K562 (cell line): ENCODE results near the gene AGAP1. TPM values are rescaled to one million over a fixed set of nuclear protein-coding genes. Genes with fewer than 3 reads are reported as not detected.

Experiments
- ATAC-seq: fragments of 200-7000 bp; cut with Tn5 transposase; 3 replicates; pipeline ENCODE4 v1.9.1; 2020; ENCODE audit warnings: moderate library complexity
- BruUV-seq: library from RNA; stranded (reverse); fragments of 400-500 nt; replicated peaks from 2 replicates; lab custom pipeline; 2021; lab: Mats Ljungman, UMichigan
- CTCF ChIA-PET: fragments of 300-600 bp; formaldehyde crosslinking; extraction: SDS; loops from one replicate; lab custom pipeline; 2021; ENCODE audit warnings: low intra/inter-chr PET ratio; lab: Yijun Ruan, JAX
- POLR2A ChIA-PET: fragments of 300-600, 350-650 bp; sonication (Branson Sonifier 250); formaldehyde crosslinking; extraction: SDS; loops from one replicate; lab custom pipeline; 2021; ENCODE audit warnings: antibody characterized with exemption, inconsistent platforms; lab: Yijun Ruan, JAX
- DNase-seq, 4 experiments: peaks; one replicate each; pipeline versions ENCODE4 v3.0.0 to v3.0.0-alpha.2; 2011 to 2018; ENCODE audit warnings: low spot score in 3 of 4, mixed read lengths in 3 of 4; ENCODE audit errors: extremely low read depth in 1 of 4
- FAIRE-seq: peaks from 2 replicates; lab custom pipeline; 2011; peaks lifted over from hg19 to GRCh38; lab: Jason Lieb, UNC
- H2AFZ ChIP-seq: 2 replicates; pipeline ENCODE4 v1.6.0; 2011; ENCODE audit warnings: low read depth, low read length, control low read depth, inconsistent platforms
- H3K27ac ChIP-seq: fragments of 200-600 bp; 3 replicates; pipeline ENCODE4 v1.8.0; 2011; ENCODE audit warnings: low read depth, mild to moderate bottlenecking, control low read depth, inconsistent platforms, low read length, moderate library complexity, mixed read lengths; ENCODE audit errors: extremely low read depth
- H3K27me3 ChIP-seq, 2 experiments: fragments of 300-600 bp in 1 of 2; 2 replicates in 1 of 2; 3 replicates in 1 of 2; pipeline versions ENCODE4 v1.6.0 to v1.8.0; 2011; ENCODE audit warnings: inconsistent platforms in 2 of 2, low read length in 2 of 2, mild to moderate bottlenecking in 1 of 2, mixed read lengths in 1 of 2, moderate library complexity in 1 of 2; ENCODE audit not compliant: control insufficient read depth in 2 of 2, insufficient read depth in 2 of 2
- H3K36me3 ChIP-seq: fragments of 300-600 bp; 3 replicates; pipeline ENCODE4 v1.8.0; 2011; ENCODE audit warnings: mild to moderate bottlenecking, low read length, inconsistent platforms; ENCODE audit not compliant: control insufficient read depth, insufficient read depth
- H3K4me1 ChIP-seq, 2 experiments: fragments of 200-600 bp in 1 of 2; replicated peaks in 1 of 2; 2 replicates in 1 of 2; 3 replicates in 1 of 2; pipeline versions ENCODE4 v1.5.1 to v1.8.0; 2011; ENCODE audit warnings: inconsistent platforms in 2 of 2, low read length in 2 of 2, mild to moderate bottlenecking in 1 of 2, mixed read lengths in 1 of 2, moderate library complexity in 1 of 2; ENCODE audit not compliant: control insufficient read depth in 2 of 2, insufficient read depth in 2 of 2
- H3K4me2 ChIP-seq: 2 replicates; pipeline ENCODE4 v1.6.1; 2011; ENCODE audit warnings: low read length, control low read depth, inconsistent platforms, mixed read lengths; ENCODE audit not compliant: insufficient read depth
- H3K4me3 ChIP-seq: fragments of 200-600 bp; sonication (generic), shearing (Covaris generic); 2 replicates; pipeline ENCODE4 v1.5.1; 2016; ENCODE audit warnings: control low read depth, inconsistent platforms
- H3K79me2 ChIP-seq: fragments of 200-600 bp; 3 replicates; pipeline ENCODE4 v1.8.0; 2011; ENCODE audit warnings: low read length, inconsistent platforms; ENCODE audit not compliant: control insufficient read depth, insufficient read depth
- H3K9ac ChIP-seq, 2 experiments: 2 replicates each; pipeline versions ENCODE4 v1.6.0 to v1.6.1; 2011; ENCODE audit warnings: low read depth in 2 of 2, low read length in 2 of 2, control low read depth in 1 of 2, inconsistent platforms in 1 of 2, mild to moderate bottlenecking in 1 of 2, mixed read lengths in 1 of 2; ENCODE audit not compliant: insufficient read depth in 1 of 2
- H3K9me1 ChIP-seq: one replicate; pipeline ENCODE4 v1.6.0; 2011; ENCODE audit warnings: inconsistent platforms, mild to moderate bottlenecking, low read length, moderate library complexity; ENCODE audit not compliant: control insufficient read depth, insufficient read depth
- H3K9me3 ChIP-seq: replicated peaks from 2 replicates; pipeline ENCODE4 v1.5.1; 2011; ENCODE audit warnings: low read depth, low read length, inconsistent platforms; ENCODE audit not compliant: control insufficient read depth, insufficient read depth
- H4K20me1 ChIP-seq: replicated peaks from 2 replicates; pipeline ENCODE4 v1.6.1; 2011; ENCODE audit warnings: low read length, inconsistent platforms, mixed read lengths; ENCODE audit not compliant: control insufficient read depth, insufficient read depth
- C11orf30 ChIP-seq: fragments of 450-650 bp; IDR thresholded peaks from 2 replicates; pipeline ENCODE4 v1.6.1; 2016; ENCODE audit warnings: low read depth, mild to moderate bottlenecking
- CBX3 ChIP-seq, 2 experiments: IDR thresholded peaks; 1 replicate in 1 of 2; 2 replicates in 1 of 2; pipeline ENCODE4 v1.6.1; 2012; ENCODE audit warnings: inconsistent platforms in 2 of 2, low read length in 2 of 2, borderline replicate concordance in 1 of 2, control low read depth in 1 of 2
- EZH2 ChIP-seq: IDR thresholded peaks from 2 replicates; pipeline ENCODE4 v1.6.1; 2012; ENCODE audit warnings: low read depth, mild to moderate bottlenecking, inconsistent platforms, low read length, borderline replicate concordance
- HSF4 ChIP-seq: fragments of 250-450 bp; sonication (Bioruptor Pico); IDR thresholded peaks from 2 replicates; pipeline ENCODE4 v2.1.2; 2022; ENCODE audit warnings: mild to moderate bottlenecking, moderate library complexity, borderline replicate concordance
- MCM5 ChIP-seq: fragments of 450-650 bp; IDR thresholded peaks from 2 replicates; pipeline ENCODE4 v1.6.1; 2016; ENCODE audit warnings: low read depth
- NCOA4 ChIP-seq: fragments of 450-650 bp; IDR thresholded peaks from 2 replicates; pipeline ENCODE4 v1.6.1; 2018; ENCODE audit warnings: mild to moderate bottlenecking; ENCODE audit not compliant: partially characterized antibody
- NUFIP1 ChIP-seq: fragments of 450-650 bp; IDR thresholded peaks from 2 replicates; pipeline ENCODE4 v1.6.1; 2018; ENCODE audit not compliant: partially characterized antibody
- SIN3B ChIP-seq: fragments of 450-650 bp; IDR thresholded peaks from 2 replicates; pipeline ENCODE4 v1.6.1; 2017; ENCODE audit warnings: low read depth, mild to moderate bottlenecking, moderate library complexity
- TEAD2 ChIP-seq: fragments of 450-650 bp; IDR thresholded peaks from 2 replicates; pipeline ENCODE4 v1.6.1; 2016; ENCODE audit warnings: missing genetic modification characterization, control low read depth, missing compliant biosample characterization
- ZNF133 ChIP-seq: fragments of 250-450 bp; sonication (Bioruptor Pico); IDR thresholded peaks from 2 replicates; pipeline ENCODE4 v1.4.0; 2020; ENCODE audit warnings: mild to moderate bottlenecking
- ZNF384 ChIP-seq: IDR thresholded peaks from 2 replicates; pipeline ENCODE4 v1.6.1; 2012; ENCODE audit warnings: low read depth, low read length, improper control_type of control experiment
- WGBS: fragments of 100-300 bp; shearing (Covaris generic); methylation state at CpG from one replicate; pipeline ENCODE4 v1.1.6; 2016; ENCODE audit warnings: low coverage, mixed read lengths; ENCODE audit not compliant: insufficient coverage; ENCODE audit errors: missing lambda C conversion rate; 5-methylcytosine and 5-hydroxymethylcytosine counted together
- in situ Hi-C: fragments of 300-500 bp; cut with MboI; formaldehyde crosslinking; loops from 4 replicates; pipeline ENCODE4 v1.15.0; 2018; ENCODE audit warnings: inconsistent platforms, mixed read lengths
- intact Hi-C: fragments of 100-400 bp; cut with micrococcal nuclease; formaldehyde crosslinking; loops from 2 replicates; pipeline ENCODE4 v1.14.2; 2022
- polyA plus RNA-seq, 8 experiments: library from polyadenylated mRNA; depleted of rRNA in 4 of 8; stranded (reverse) in 5 of 8; unstranded in 3 of 8; fragments of >200 nt; fragmentation: Nextera tagmentation in 2 of 8; fragmentation: Illumina TruSeq in 1 of 8; extraction: Ambion mirVana in 2 of 8; extraction: Trizol in 1 of 8; gene quantifications; 2 replicates each; pipeline versions ENCODE4 v1.2.1 to v1.2.3, GENCODE V29; 2011 to 2014; ENCODE audit warnings: inconsistent platforms in 1 of 8, missing spikeins in 1 of 8
- total RNA-seq, 7 experiments: library from RNA; depleted of rRNA in 6 of 7; stranded (reverse); fragments of >200 nt in 6 of 7; fragmentation: Illumina TruSeq in 2 of 7; extraction: Trizol in 2 of 7; gene quantifications; 2 replicates each; pipeline versions ENCODE4 v1.2.1 to v1.2.3, GENCODE V29; 2011 to 2021; ENCODE audit warnings: low replicate concordance in 1 of 7
- TF ChIP-seq, protein P1 (sequence below): sonication (generic); formaldehyde crosslinking; IDR thresholded peaks from 2 replicates; pipeline ENCODE4 v1.8.0; 2022; ENCODE audit warnings: mild to moderate bottlenecking, missing genetic modification reagents
- TF ChIP-seq, protein P2 (sequence below): fragments of 450-650 bp; IDR thresholded peaks from 2 replicates; pipeline ENCODE4 v1.7.0; 2016; ENCODE audit warnings: borderline replicate concordance
- TF ChIP-seq, protein P3 (sequence below): IDR thresholded peaks from 2 replicates; pipeline ENCODE4 v1.6.1; 2011; ENCODE audit warnings: borderline replicate concordance, low read depth, mild to moderate bottlenecking, moderate library complexity, low read length; ENCODE audit not compliant: insufficient read depth, poor library complexity, severe bottlenecking

The AGAP1 gene
- total and polyA plus RNA-seq, 9 of the 15 experiments (the other 6 are each of a cell fraction or from before 2014, with no cell fraction given) = 1.3 to 24.0 (median 10.6) TPM

- ChIA-PET CTCF (no interaction called here), POLR2A (no interaction called here)
- H3K9me3 ChIP-seq = no peaks in the 10 kb centered on the region
- no TSS peak for BruUV-seq
- no peaks in the 10 kb centered on the region for H3K27me3 ChIP-seq
- H3K36me3 ChIP-seq = no peaks in the 10 kb centered on the region
- H3K27ac ChIP-seq = no peak overlapping the region
- H3K4me2 ChIP-seq = no peak overlapping the region
- no peaks in the 10 kb centered on the region for H3K9me1 ChIP-seq
- no peak overlapping the region for H2AFZ ChIP-seq
- H4K20me1 ChIP-seq = no peaks in the 10 kb centered on the region
- in situ Hi-C loops (no loop called here), intact Hi-C loops (no loop called here)
- no peak overlapping the region for H3K9ac ChIP-seq
- DNase-seq (no peak), FAIRE-seq (no peak), ATAC-seq (no peak)
- no peaks in the 10 kb centered on the region for H3K4me1 ChIP-seq
- no peaks in the 10 kb centered on the region for H3K79me2 ChIP-seq
- no peak overlapping the region for H3K4me3 ChIP-seq
- whole genome bisulfite sequencing = 93% methylated on average over 4 of the region's 4 CpGs
- TF ChIP-seq, protein P1, sequence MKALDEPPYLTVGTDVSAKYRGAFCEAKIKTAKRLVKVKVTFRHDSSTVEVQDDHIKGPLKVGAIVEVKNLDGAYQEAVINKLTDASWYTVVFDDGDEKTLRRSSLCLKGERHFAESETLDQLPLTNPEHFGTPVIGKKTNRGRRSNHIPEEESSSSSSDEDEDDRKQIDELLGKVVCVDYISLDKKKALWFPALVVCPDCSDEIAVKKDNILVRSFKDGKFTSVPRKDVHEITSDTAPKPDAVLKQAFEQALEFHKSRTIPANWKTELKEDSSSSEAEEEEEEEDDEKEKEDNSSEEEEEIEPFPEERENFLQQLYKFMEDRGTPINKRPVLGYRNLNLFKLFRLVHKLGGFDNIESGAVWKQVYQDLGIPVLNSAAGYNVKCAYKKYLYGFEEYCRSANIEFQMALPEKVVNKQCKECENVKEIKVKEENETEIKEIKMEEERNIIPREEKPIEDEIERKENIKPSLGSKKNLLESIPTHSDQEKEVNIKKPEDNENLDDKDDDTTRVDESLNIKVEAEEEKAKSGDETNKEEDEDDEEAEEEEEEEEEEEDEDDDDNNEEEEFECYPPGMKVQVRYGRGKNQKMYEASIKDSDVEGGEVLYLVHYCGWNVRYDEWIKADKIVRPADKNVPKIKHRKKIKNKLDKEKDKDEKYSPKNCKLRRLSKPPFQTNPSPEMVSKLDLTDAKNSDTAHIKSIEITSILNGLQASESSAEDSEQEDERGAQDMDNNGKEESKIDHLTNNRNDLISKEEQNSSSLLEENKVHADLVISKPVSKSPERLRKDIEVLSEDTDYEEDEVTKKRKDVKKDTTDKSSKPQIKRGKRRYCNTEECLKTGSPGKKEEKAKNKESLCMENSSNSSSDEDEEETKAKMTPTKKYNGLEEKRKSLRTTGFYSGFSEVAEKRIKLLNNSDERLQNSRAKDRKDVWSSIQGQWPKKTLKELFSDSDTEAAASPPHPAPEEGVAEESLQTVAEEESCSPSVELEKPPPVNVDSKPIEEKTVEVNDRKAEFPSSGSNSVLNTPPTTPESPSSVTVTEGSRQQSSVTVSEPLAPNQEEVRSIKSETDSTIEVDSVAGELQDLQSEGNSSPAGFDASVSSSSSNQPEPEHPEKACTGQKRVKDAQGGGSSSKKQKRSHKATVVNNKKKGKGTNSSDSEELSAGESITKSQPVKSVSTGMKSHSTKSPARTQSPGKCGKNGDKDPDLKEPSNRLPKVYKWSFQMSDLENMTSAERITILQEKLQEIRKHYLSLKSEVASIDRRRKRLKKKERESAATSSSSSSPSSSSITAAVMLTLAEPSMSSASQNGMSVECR (CRISPR knock-in tag) = no peak
- TF ChIP-seq ZNF384 (no peak), CBX3 (IDR thresholded peaks at IDR 0.05; ENCODE audit: borderline replicate concordance in 1 of 2, low read length in 2 of 2) (no peak), C11orf30 (no peak), HSF4 (CRISPR knock-in tag) (no peak), MCM5 (no peak), SIN3B (no peak), NCOA4 (no peak), TEAD2 (tag) (no peak), NUFIP1 (no peak), EZH2 (no peak), ZNF133 (CRISPR knock-in tag) (no peak)
- TF ChIP-seq, protein P2, sequence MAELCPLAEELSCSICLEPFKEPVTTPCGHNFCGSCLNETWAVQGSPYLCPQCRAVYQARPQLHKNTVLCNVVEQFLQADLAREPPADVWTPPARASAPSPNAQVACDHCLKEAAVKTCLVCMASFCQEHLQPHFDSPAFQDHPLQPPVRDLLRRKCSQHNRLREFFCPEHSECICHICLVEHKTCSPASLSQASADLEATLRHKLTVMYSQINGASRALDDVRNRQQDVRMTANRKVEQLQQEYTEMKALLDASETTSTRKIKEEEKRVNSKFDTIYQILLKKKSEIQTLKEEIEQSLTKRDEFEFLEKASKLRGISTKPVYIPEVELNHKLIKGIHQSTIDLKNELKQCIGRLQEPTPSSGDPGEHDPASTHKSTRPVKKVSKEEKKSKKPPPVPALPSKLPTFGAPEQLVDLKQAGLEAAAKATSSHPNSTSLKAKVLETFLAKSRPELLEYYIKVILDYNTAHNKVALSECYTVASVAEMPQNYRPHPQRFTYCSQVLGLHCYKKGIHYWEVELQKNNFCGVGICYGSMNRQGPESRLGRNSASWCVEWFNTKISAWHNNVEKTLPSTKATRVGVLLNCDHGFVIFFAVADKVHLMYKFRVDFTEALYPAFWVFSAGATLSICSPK = no peak
- TF ChIP-seq, protein P3, sequence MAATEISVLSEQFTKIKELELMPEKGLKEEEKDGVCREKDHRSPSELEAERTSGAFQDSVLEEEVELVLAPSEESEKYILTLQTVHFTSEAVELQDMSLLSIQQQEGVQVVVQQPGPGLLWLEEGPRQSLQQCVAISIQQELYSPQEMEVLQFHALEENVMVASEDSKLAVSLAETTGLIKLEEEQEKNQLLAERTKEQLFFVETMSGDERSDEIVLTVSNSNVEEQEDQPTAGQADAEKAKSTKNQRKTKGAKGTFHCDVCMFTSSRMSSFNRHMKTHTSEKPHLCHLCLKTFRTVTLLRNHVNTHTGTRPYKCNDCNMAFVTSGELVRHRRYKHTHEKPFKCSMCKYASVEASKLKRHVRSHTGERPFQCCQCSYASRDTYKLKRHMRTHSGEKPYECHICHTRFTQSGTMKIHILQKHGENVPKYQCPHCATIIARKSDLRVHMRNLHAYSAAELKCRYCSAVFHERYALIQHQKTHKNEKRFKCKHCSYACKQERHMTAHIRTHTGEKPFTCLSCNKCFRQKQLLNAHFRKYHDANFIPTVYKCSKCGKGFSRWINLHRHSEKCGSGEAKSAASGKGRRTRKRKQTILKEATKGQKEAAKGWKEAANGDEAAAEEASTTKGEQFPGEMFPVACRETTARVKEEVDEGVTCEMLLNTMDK = no peak
These were observed 290.9 kb downstream of the AGAP1 start for GRCh38 chr2:235784788-235785187.
